DND-41 (cell line): ENCODE data around the gene JARID2.

Experiments used
- ATAC-seq: fragments of 200-7000 bp; cut with Tn5 transposase; 3 replicates; pipeline ENCODE4 v1.9.1; 2021; ENCODE audit warnings: low read depth; ENCODE audit not compliant: insufficient read depth
- DNase-seq: peaks from one replicate; pipeline ENCODE4 v3.0.0-alpha.2; 2020
- H2AFZ ChIP-seq: 2 replicates; pipeline ENCODE4 v1.6.0; 2012; ENCODE audit warnings: low read depth, low read length
- H3K27ac ChIP-seq: 2 replicates; pipeline ENCODE4 v1.5.1; 2012; ENCODE audit warnings: low read length, inconsistent platforms
- H3K27me3 ChIP-seq: fragments of 200-600 bp; sonication (generic); 2 replicates; pipeline ENCODE4 v1.6.0; 2012; ENCODE audit warnings: low read length, mild to moderate bottlenecking, inconsistent platforms; ENCODE audit not compliant: insufficient read depth, poor library complexity
- H3K36me3 ChIP-seq: 2 replicates; pipeline ENCODE4 v1.5.1; 2012; ENCODE audit warnings: low read length, inconsistent platforms; ENCODE audit not compliant: insufficient read depth
- H3K4me1 ChIP-seq: 2 replicates; pipeline ENCODE4 v1.5.1; 2012; ENCODE audit warnings: mild to moderate bottlenecking, low read length; ENCODE audit not compliant: insufficient read depth
- H3K4me2 ChIP-seq: 2 replicates; pipeline ENCODE4 v1.6.0; 2012; ENCODE audit warnings: mild to moderate bottlenecking, moderate library complexity, low read length, inconsistent platforms; ENCODE audit not compliant: insufficient read depth
- H3K4me3 ChIP-seq, 2 experiments: fragments of 200-600 bp in 1 of 2; shearing (Covaris generic) in 1 of 2; 2 replicates each; pipeline ENCODE4 v1.5.1; 2012 to 2016; ENCODE audit warnings: inconsistent platforms in 2 of 2, low read length in 2 of 2, mild to moderate bottlenecking in 2 of 2, low read depth in 1 of 2, moderate library complexity in 1 of 2
- H3K79me2 ChIP-seq: 2 replicates; pipeline ENCODE4 v1.6.0; 2012; ENCODE audit warnings: low read length, inconsistent platforms; ENCODE audit not compliant: insufficient read depth
- H3K9ac ChIP-seq: 2 replicates; pipeline ENCODE4 v1.6.0; 2012; ENCODE audit warnings: low read depth, mild to moderate bottlenecking, inconsistent platforms, low read length, moderate library complexity
- H3K9me3 ChIP-seq: 2 replicates; pipeline ENCODE4 v1.5.1; 2012; ENCODE audit warnings: low read length, moderate library complexity, mild to moderate bottlenecking, inconsistent platforms; ENCODE audit not compliant: insufficient read depth, severe bottlenecking
- H4K20me1 ChIP-seq: 2 replicates; pipeline ENCODE4 v1.6.0; 2012; ENCODE audit warnings: low read length; ENCODE audit not compliant: insufficient read depth
- EZH2 ChIP-seq: IDR thresholded peaks from 3 replicates; pipeline ENCODE4 v1.6.1; 2012; ENCODE audit warnings: borderline replicate concordance, low read depth, mild to moderate bottlenecking, moderate library complexity, low read length, inconsistent platforms; ENCODE audit not compliant: severe bottlenecking
- TF ChIP-seq, protein P1 (sequence below): IDR thresholded peaks from 2 replicates; pipeline ENCODE4 v1.5.1; 2012; ENCODE audit warnings: borderline replicate concordance, low read length, moderate library complexity, mild to moderate bottlenecking; ENCODE audit not compliant: poor library complexity, severe bottlenecking; ENCODE audit errors: extremely low read depth

JARID2 gene

DNA sequence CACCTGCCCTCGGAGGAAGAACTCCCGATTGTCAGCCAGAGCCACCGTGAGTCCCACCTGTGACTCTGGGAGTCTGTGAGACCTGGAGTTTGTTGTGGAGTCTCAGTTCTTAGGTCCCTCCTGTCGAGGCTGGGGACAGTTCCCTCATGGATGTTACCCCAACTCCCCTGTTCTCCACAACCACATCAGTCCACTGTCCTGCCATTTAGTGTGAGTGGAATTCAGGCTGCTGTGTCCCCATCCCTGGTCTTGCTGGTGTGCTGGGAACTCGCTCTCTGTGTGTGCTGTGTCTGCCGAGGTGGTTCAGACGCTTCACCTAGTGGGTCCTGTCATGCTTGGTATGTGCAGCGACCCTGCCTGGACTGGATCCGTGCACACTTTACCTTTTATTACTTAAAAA lies 253.7 kb downstream of the JARID2 start:
- TF ChIP-seq, protein P1, sequence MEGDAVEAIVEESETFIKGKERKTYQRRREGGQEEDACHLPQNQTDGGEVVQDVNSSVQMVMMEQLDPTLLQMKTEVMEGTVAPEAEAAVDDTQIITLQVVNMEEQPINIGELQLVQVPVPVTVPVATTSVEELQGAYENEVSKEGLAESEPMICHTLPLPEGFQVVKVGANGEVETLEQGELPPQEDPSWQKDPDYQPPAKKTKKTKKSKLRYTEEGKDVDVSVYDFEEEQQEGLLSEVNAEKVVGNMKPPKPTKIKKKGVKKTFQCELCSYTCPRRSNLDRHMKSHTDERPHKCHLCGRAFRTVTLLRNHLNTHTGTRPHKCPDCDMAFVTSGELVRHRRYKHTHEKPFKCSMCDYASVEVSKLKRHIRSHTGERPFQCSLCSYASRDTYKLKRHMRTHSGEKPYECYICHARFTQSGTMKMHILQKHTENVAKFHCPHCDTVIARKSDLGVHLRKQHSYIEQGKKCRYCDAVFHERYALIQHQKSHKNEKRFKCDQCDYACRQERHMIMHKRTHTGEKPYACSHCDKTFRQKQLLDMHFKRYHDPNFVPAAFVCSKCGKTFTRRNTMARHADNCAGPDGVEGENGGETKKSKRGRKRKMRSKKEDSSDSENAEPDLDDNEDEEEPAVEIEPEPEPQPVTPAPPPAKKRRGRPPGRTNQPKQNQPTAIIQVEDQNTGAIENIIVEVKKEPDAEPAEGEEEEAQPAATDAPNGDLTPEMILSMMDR = no peak
- TF ChIP-seq EZH2 = no peak
- peaks cover 22% of the 10 kb centered on the region for H4K20me1 ChIP-seq
- H3K9ac ChIP-seq = no peak overlapping the region
- no peak overlapping the region for H3K27ac ChIP-seq
- no peak overlapping the region for H2AFZ ChIP-seq
- no peak overlapping the region for H3K4me2 ChIP-seq
- H3K9me3 ChIP-seq = no peaks in the 10 kb centered on the region
- no peaks in the 10 kb centered on the region for H3K4me1 ChIP-seq
- H3K36me3 ChIP-seq = peaks cover 89% of the 10 kb centered on the region
- ATAC-seq = no peak
- no peak overlapping the region for H3K4me3 ChIP-seq
- H3K27me3 ChIP-seq = no peaks in the 10 kb centered on the region
- H3K79me2 ChIP-seq = no peaks in the 10 kb centered on the region
- no peak for DNase-seq

DNA sequence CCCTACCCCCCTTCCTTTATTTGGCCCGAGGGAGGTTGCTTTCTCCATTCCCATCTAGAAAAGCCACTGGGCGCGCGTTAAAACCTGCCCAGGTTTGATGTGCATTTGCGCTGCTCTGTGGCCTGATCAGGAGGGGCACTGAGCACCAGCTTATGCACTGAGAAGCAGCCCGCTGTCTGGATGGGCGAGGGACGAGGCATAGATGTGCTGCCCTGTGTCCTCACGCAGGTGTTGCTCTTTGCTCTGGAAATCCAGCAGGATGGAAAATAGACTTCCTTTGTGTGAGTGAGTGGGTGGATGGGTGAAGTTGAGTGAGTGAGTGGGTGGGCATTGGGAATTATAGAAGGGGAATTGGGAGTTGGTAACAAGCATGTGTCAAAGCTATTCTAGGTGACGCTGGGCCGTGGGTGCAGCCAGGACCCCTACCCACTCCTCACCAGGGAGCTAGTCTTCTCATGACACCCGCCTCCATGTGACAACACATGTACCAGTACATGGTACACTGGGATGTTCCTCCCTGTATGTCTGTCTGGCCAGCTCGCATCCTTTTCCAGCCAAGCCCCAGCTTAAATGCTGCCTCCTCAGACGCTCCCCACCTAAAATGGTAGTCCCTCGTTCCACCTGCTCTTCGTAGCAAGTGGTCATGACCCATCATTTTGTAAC lies 254.3 kb downstream of the JARID2 start:
- no peaks in the 10 kb centered on the region for H3K9me3 ChIP-seq
- TF ChIP-seq, protein P1 = no peak
- no peak for TF ChIP-seq EZH2
- ATAC-seq (no peak), DNase-seq (no peak)
- H3K79me2 ChIP-seq = no peaks in the 10 kb centered on the region
- peaks cover 88% of the 10 kb centered on the region for H3K36me3 ChIP-seq
- H4K20me1 ChIP-seq = peaks cover 18% of the 10 kb centered on the region
- H3K9ac ChIP-seq = no peak overlapping the region
- no peaks in the 10 kb centered on the region for H3K27me3 ChIP-seq
- no peak overlapping the region for H2AFZ ChIP-seq
- H3K4me2 ChIP-seq = no peak overlapping the region
- no peak overlapping the region for H3K4me3 ChIP-seq
- no peak overlapping the region for H3K27ac ChIP-seq
- no peaks in the 10 kb centered on the region for H3K4me1 ChIP-seq

DNA sequence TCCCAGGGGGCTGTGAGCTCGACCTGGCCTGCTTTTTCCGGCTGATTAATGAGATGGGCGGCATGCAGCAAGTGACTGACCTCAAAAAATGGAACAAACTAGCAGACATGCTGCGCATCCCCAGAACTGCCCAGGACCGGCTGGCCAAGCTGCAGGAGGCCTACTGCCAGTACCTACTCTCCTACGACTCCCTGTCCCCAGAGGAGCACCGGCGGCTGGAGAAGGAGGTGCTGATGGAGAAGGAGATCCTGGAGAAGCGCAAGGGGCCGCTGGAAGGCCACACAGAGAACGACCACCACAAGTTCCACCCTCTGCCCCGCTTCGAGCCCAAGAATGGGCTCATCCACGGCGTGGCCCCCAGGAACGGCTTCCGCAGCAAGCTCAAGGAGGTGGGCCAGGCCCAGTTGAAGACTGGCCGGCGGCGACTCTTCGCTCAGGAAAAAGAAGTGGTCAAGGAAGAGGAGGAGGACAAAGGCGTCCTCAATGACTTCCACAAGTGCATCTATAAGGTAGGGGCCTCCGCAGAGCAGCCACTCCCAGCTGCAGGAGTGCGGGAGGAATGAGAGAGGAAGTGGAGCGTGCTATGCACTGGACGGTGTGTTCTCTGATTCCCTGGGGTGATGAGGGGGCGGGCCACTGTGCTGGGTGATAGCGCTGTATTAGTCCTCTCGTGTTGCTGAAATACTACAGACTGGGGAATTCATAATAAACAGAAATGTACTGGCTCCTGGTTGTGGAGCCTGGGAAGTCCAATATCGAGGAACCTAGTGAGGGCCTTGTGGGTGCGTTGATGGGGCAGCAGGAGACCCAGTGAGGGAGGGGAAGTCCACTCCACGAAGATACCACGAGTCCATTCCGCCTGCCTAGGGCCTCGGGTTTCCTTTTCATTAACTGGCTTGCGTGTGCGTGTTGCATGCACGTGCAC lies 255.3 kb downstream of the JARID2 start:
- ATAC-seq = no peak
- Histone ChIP-seq H3K4me3 (no peak overlapping the region), H2AFZ (no peak overlapping the region), H3K79me2 (no peaks in the 10 kb centered on the region), H3K4me2 (no peak overlapping the region), H3K36me3 (peaks cover 87% of the 10 kb centered on the region), H3K27me3 (no peaks in the 10 kb centered on the region), H3K4me1 (no peaks in the 10 kb centered on the region), H3K27ac (no peak overlapping the region), H4K20me1 (peaks cover 17% of the 10 kb centered on the region; the same call in 1 of the 2 replicates), H3K9ac (no peak overlapping the region), H3K9me3 (no peaks in the 10 kb centered on the region)
- no peak for TF ChIP-seq EZH2
- TF ChIP-seq, protein P1 = no peak
- DNase-seq = no peak
